Islet precursor cell (in vitro differentiated cells): Measurements from ENCODE around the gene CEP83.
"Not testable (repeated sequence)": the region's sequence is repeated elsewhere in the genome, so short reads cannot be mapped to it uniquely, and the experiment has no call there.

Experiments used
- DNase-seq: peaks from one replicate; pipeline ENCODE4 v3.0.0-alpha.2; 2018

Gene CEP83

DNA sequence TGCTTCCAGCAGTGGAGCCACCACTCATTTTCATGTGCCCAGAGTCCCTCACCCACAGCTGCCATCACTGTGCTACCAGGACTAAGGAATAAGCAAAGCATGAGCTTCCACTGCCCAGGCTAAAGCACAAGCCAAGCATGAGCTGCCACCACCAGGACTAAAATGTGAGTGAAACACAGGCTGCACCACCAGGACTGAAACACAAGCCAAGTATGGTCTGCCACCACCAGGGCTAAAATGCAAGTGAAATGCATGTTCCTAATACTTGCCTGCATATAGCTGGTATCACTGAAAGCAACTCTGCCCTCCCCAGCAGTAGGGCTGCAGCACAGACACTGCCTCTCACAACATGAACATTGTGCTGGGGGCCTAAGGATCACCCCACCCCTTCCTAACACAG lies 30.0 kb downstream of the CEP83 start:
- peak; percentile 69 for DNase-seq

DNA sequence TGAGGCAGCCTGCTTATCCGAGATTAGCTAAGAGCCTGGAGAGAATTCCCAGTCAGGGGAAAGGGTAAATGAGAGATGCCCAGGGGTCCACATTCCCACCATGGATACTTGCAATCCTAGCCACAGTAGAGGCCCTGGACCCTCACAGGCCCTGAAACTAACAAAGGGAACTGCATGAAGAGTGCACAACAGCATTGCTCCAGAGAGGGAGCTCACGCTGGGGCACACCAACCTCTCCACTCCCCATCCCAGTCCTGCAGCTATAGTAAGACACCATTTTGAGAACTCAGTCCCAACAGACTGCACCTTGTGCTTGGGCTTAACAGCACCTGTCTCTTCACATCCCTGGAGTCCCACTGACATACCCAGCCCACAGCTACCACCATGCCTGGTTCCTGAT lies 30.5 kb downstream of the CEP83 start:
- DNase-seq, result no peak

DNA sequence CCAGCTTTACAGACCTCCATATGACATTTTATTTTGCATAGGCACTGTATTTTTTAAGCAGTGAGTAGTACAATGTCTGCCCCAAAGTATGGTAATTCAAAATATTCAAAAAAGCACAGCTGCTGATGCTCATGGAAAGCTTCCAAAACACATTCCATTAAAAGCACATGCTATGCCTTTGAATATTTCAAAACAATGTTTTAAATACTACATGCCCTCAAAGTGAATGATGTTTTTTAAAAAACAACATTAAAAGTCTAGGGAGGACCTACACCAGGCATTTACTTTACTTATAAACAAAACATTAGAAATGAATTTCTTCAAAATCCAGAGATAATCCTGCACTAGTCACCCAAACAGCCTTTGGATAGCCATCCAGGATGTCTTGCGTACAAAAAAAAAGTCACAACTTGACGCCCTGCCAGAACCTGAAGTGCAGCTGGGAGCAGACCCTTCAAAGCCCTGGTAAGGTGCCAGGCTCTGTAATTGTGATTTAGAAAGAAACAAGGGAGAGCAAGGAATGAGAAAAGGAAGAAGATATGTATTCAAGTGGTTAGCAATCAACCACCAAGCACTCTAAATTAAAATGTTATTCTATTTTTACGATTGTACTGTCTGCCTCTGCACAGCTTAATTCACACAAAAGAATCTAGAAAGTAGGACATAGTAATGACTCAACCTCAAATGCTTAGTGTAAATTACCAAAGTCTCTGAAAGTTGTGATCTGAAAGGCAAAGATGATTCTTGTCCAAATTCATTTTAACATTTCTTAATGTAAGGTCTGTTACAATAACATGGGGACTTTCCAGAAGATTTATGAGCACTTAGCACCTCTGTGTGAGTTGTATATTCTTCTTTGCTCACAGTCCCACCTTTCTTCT lies 31.9 kb downstream of the CEP83 start:
- no peak for DNase-seq

DNA sequence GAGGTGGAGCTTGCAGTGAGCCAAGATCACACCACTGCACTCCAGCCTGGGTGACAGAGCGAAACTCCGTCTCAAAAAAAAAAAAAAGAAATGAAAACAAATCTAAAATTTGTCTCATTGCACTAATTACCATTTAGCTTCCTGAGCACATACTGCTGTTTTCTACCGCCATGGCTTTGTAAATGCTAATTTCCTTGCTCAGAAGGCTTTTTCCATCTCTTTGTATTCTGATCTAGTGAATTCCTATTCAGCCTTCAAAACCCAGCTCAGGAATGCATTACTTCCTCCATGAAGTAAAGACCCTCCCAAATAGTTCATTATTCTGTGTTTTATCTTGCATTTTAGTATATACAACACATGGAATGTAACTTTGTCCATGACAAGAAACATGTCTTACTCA lies 33.6 kb downstream of the CEP83 start:
- DNase-seq, result no peak

DNA sequence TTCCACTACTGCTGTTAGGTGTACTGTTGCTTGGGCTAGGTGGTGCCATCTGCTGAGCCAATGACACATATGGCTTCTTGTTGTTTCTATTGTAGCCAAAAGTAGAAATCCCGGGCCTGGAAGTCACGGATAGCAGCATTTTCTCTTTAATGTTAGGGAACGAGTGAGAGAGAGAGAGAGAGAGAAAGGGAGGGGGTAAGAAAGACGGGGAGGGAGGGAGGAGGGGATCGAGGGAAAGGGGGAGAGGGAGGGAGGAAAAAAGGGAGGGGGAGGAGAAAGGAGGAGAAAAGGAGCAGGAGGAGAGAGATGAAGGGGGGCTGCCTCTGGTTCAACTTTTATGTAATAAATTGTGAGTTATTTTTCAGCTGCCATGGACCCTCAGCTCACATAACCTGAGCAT lies 34.8 kb downstream of the CEP83 start:
- DNase-seq, result not testable (repeated sequence)

DNA sequence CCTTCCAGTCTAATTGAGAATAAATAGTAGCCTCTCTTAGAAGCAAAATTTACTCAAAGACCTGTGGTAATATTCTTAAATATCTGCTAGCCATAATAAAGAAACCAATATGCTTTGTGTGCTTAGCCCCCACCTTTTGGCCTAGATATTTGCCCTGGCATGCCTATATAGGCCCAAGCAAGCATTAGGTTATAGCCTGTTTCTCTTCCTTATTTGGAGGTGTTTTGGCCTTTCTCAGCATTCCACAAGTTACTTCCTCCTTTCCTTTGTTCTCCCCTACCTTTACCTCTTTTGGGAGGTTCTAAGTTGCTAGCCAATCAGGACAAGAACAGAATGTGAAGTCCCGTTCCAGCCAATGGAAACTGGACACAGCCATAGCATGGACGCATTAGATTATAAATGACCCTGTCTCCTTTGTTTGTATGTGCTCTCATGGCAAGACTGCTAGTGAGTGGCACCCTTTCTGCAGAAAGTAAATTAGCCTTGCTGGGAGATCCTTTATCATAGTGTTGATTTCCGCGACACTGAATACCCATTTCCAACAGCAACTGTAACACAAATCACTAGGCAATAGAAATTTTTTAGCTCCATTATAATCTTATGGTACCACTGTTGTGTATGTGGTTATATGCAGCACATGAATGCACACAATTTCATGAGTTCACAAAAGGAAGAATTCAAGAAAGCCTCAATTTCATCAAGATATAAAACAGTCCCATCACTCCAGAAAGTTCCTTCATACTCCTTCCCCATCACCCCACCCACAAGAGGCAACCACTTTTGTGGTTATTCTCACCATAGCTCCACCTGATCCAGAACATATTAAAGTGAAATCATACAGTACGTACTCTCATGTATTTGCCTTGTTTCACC lies 37.6 kb downstream of the CEP83 start:
- DNase-seq, result no peak

DNA sequence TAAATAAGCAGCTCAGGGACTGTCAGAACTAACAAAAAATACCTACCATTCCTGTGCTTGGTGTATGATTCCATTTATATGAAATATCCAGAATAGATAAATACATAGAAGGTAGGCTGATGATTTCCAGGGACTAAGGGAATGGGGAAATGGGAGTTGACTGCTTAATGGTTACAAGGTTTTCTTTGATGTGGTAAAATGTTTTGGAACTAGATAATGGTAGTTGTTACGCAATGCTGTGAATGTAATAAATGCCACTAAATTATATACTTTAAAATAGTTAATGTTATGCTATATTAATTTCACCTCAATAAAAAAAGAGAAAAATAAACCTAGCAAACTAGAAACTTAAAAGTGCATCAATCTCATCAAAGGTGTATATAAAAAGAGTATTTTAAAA lies 41.1 kb downstream of the CEP83 start:
- DNase-seq, result no peak

DNA sequence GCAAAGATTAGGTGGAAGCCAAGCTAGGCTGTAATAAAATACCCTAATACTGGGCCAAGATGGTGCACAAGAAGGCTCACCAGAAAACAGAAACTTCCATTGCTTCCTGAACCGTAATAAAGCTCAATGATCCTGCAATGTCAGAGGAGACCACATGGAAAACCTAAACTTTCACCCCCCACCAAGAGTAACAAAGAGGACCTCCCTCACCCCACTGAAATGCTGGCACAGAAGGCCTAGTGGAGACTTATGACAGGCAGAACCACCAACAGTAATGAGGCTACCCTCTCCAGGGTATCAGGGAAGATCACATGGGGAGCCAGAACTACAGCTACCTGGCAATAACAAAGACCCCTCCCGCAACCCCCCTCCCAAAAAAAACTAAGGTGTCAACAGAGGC lies 43.1 kb downstream of the CEP83 start:
- no peak for DNase-seq

DNA sequence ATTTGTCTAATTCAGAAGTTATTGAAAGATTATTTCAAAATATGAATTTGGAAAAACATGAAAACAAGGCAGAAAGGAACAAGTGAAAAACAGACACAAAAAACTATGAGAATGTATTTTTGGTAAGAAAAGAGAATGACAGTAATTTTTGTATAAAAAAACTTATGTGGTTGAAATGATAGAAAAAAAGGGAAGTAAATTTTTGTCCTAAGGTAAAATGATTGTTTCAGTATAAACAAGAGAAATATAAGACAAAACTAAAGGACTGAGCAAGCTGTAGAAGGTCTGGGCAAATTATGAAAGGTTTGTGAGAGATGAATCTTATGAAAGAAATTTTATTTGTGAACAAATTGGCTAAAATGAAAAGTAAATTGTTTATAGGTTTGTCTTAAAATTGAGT lies 44.6 kb downstream of the CEP83 start:
- no peak for DNase-seq

DNA sequence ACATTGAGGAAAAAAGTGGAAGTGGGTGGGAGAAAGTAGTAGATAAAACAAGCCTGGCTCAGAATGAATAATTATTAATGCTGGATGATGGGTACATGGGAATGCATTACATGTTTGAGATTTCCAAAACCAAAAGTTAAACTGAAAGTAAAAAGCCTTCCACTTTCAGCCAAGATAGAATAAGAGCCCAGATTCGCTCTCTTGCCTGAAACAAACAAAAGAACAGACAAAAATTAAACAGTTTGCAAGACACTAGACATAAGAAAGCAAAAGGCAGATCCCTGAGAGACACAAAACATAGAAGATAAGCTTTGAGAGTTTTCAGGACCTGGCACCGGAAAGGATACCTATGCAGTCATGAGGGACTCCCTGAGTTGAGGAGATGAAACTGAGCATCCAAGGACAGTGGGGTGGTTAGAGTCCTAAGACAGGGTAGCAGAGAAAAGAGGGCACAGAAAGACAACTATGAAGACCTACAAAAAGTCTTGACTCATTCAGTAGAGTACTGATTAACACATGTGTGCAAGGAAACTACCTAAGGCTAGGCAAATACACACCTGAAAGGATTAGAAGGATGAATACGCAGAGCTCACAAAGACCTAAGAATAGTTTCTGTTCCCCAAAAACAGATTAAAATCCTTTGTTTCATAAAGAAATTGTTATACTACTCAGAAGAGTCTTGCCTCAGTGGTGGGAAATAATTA lies 54.1 kb downstream of the CEP83 start:
- no peak for DNase-seq

DNA sequence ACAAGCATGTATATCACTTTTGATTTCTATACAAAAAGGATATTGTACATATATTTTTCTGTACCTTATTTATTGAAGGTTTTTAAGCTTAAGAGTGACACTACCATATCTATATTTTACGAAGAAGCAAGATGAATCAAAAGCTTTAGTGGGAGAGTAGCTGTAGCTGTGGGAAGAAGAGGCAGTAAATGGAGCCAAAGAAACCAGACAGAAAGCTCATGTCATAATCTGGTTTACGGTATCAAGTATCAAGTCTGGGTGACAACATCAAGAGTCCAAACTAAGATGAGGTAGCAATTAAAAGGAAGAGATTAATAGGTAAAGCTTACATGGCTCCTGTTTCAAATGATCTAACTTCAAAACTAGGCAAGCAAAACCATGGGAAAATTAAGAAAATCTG lies 54.8 kb downstream of the CEP83 start:
- no peak for DNase-seq

DNA sequence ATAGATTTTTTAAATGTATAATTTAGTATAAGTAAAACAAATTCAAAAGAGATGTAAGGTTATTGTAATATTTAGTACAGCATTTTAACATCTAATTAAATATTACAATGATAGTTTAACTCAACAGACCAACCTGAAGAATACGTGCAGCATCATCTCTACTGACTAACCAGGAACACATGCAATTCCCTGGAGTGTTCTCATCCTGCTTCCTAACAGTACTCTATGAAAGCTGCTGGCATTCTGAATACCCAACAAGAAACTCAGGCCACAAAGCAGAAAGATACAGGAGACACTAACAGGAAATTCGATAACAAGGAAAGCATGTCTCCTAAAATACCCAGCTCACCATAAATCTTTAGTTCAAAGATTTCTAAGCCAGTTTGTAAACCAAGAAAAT lies 58.3 kb downstream of the CEP83 start:
- DNase-seq, result no peak

DNA sequence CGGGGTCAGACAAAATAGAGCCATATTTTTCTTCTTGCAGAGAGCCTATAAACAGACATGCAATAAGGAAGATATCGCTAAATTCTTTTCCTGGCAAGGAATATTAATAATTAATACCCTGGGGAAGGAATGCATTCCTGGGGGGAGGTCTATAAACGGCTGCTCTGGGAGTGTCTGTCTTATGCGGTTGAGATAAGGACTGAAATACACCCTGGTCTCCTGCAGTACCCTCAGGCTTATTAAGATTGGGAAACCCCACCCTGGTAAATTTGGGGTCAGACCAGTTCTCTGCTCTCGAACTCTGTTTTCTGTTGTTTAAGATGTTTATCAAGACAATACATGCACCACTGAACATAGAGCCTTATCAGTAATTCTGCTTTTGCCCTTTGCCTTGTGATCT lies 61.0 kb downstream of the CEP83 start:
- not testable (repeated sequence) for DNase-seq

DNA sequence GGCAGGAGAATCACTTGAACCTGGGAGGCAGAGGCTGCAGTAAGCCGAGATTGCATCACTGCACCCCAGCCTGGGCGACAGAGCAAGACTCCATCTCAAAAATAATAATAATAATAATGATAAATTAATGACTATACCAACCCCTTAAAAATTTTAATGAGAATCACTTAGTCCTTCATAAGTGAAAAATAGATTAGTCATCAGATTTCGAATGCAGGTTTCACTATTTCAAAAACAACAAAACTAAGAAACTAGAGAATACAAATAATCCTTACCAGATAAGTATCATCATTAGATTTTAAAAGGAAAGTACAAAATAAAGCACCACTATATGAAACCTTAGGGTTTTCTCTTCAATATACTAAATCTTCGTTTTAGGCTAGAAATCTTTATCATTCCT lies 62.3 kb downstream of the CEP83 start:
- DNase-seq, result no peak

DNA sequence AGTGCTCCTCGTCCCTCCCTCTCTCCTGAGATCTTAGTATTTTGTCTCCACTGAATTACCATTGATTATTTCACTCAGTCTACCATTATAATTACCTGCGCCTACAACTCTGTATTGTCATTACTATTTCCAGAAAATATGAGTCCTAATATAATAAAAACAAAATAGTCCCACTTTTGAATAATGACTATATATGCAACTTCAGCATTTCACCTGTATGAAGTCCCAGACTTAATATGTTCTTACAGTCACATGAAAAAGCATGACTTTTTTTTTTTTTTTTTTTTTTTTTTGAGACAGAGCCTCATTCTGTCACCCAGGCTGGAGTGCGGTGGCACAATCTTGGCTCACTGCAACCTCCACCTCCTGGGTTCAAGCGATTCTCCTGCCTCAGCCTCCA lies 63.7 kb downstream of the CEP83 start:
- not testable (repeated sequence) for DNase-seq

DNA sequence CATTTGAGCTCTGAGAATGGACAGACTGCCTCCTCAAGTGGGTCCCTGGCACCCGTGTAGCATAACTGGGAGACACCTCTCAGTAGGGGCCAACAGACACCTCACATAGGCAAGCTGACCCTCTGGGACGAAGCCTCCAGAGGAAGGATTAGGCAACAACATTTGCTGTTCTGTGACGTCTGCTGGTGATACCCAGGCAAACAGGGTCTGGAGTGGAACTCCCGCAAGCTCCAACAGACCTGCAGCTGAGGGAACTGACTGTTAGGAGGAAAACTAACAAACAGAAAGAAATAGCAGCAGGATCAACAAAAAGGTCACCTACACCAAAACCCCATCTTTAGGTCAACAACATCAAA lies 69.6 kb downstream of the CEP83 start:
- no peak for DNase-seq

DNA sequence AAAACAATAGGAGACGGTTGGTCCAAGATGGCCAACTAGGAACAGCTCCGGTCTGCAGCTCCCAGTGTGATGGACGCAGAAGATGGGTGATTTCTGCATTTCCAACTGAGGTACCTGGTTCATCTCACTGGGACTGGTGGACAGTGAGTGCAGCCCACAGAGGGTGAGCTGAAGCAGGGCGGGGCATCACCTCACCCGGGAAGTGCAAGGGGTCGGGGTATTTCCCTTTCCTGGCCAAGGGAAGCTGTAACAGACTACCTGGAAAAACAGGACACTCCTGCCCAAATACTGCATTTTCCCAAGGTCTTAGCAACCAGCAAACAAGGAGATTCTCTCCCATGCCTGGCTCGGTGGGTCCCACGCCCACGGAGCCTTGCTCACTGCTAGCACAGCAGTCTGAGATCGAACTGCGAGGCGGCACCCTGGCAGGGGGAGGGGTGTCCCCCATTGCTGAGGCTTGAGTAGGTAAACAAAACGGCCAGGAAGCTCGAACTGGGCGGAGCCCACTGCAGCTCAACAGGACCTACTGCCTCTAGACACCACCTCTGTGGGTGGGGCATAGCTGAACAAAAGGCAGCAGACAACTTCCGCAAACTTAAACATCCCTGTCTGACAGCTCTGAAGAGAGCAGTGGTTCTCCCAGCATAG lies 70.1 kb downstream of the CEP83 start:
- DNase-seq, result peak; percentile 90

DNA sequence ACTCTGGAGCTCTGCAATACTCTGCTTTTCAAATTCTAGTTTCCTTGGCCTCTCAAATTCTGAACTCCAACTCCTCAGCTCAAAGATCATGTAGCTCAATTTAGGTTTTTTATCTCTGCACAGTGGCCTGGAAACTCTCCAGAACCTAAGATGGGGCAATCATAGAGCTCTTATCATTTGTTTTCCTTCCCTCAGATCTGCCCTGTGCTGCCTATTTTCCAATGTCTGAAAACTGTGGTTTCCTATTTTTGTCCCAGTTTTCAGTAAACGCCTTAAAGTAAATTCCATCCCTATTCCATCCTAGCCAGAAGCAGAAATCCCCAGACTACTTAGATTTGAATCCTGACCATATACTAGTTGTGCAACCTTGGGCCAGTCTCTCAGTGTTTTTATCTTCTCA lies 73.2 kb downstream of the CEP83 start:
- no peak for DNase-seq

DNA sequence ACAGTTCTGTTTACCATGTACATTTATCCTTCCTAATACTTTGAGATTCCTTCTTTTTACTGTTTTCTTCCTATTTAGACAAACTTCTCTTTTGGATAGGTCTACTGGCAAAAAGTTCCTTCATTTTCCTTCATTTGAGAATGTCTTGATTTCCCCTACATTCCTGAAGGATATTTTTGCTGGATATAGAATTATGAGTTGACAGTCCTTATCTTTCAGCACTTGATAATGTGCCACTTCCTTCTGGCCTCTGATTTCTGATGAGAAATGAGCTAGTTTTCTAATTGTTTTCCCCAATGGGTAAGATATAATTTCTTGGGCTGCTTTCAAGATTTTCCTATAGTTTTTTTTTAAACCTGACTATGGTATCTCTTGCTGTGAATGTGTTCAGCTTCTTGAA lies 75.6 kb downstream of the CEP83 start:
- DNase-seq, result no peak

DNA sequence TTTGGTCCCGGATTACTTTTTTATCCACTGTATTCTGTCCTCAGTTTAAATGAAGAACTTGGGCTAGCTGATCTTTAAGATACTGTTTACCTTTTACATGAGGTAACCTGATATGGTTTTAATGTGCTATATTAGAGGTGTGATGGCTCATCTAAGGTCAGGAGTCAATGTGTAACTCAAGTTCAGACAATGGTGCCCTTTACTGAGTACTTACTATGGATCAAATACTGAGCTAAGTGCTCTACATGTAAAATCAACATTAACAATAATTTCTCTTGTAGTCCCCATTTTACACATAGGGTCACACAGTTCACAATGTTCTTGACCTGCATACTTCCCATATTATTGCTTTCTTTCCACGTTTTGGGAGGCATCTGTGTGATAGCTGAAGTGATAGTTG lies 79.2 kb downstream of the CEP83 start:
- DNase-seq, result no peak

DNA sequence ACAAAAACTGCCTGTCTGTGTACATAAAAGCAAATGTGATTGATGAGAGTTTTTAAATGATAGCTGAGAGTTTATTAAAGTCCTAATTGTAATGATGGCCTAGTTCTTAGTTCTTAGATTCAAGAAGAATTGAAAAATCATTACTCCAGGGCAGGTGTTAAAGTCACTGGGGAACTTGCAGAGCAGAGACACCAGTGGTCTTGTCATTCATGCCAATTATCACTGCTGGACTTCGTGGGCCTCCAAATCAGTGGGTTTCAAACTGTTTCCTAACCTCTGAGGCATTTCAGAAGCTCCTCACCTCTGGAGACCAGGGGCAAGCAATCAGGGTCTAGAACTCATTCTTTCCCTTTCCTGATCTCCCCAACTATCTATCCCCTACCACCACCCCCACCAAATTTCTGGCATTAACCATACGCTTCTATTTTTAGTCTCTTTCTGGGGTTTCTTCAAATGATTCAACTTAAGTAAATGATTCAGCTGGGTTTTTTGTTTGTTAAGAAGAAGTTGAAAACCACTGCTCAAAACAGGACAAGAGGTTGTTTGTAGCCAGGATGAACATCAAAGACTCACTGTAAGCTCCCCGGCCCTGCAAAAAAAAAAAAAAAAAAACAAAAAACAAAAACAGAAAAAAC lies 80.1 kb downstream of the CEP83 start:
- no peak for DNase-seq

DNA sequence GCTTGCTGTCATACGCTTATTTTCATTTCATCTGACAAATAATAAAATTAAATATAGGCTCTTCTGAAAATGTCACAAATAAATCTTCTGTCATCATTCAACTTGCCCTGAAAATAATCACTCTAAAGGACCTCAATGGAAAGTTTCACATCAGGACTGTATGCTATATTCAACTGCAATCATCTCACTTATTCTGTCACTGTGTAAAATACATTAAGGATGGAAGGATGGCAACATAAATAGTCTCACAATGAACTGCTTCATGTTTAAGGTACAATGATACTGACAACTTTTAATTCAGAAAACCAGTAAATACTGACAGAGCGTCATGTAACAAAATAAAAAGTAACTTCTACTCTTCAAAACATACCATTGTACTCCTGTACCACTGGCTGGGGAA lies 82.1 kb downstream of the CEP83 start:
- DNase-seq, result no peak

DNA sequence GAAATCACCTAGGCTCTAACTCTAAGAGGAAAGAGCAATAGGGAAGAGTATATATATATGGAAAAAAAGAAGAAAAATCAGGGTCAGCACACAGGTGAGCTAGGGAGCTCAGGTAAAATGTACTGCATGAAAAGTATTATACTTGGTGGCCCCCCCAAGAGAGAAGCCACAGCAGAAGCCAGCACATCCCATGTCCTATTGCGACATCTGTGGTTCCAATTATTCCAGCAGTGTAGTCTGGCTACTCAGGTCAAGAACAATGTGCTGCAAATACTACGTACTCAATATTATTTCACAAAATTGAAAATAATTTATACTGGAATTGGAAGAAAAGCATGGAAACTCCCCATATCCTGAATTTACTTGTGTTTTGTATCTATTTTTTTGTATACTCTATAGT lies 85.5 kb downstream of the CEP83 start:
- DNase-seq, result no peak
